Body of pancreas (tissue), 4 donors: Measurements from ENCODE around the gene PMEL. TPM values are rescaled to one million over a fixed set of nuclear protein-coding genes. Genes with fewer than 3 reads are reported as not detected.
A peak's percentile ranks its signal among the peaks of the same experiment; 100 is the strongest.

Experiments
- ATAC-seq: fragments of 150-250 bp; one replicate; pipeline ENCODE4 v1.9.1; 2016
- DNase-seq, 4 donors: peaks; one replicate each; pipeline ENCODE4 v3.0.0-alpha.2; 2019
- H3K27ac ChIP-seq, 4 donors: fragments of 200-600 bp; sonication (generic); 1 replicate in 3 of 4; 2 replicates in 1 of 4; pipeline versions ENCODE4 v1.5.1 to v1.6.1; 2016 to 2019; ENCODE audit warnings: mild to moderate bottlenecking in 1 of 4, mixed read lengths in 1 of 4, moderate library complexity in 1 of 4
- H3K27me3 ChIP-seq, 2 donors: fragments of 200-600 bp; sonication (generic); one replicate each; pipeline ENCODE4 v1.6.0; 2016; ENCODE audit warnings: mild to moderate bottlenecking in 1 of 2
- H3K36me3 ChIP-seq, 2 donors: fragments of 200-600 bp; sonication (generic); replicated peaks in 1 of 2; 2 replicates each; pipeline ENCODE4 v1.5.1; 2016; ENCODE audit warnings: low read depth in 2 of 2; ENCODE audit not compliant: insufficient read depth in 1 of 2
- H3K4me1 ChIP-seq: fragments of 200-600 bp; sonication (generic); one replicate; pipeline ENCODE4 v1.6.0; 2016
- H3K4me3 ChIP-seq, 2 donors: fragments of 200-600 bp; sonication (generic); 1 replicate in 1 of 2; 2 replicates in 1 of 2; pipeline ENCODE4 v1.5.1; 2016 to 2019
- H3K9me3 ChIP-seq, 3 donors: fragments of 200-600 bp; sonication (generic); 1 replicate in 2 of 3; 2 replicates in 1 of 3; pipeline ENCODE4 v1.5.1; 2016
- CTCF ChIP-seq, 7 experiments: fragments of 450-650 bp in 4 of 7; fragments of 200-600 bp in 3 of 7; sonication (generic) in 3 of 7; IDR thresholded peaks; one replicate each; pipeline ENCODE4 v1.5.1; 2016 to 2019; ENCODE audit warnings: antibody characterized with exemption in 7 of 7
- POLR2A ChIP-seq, 3 donors: fragments of 450-650 bp; IDR thresholded peaks; one replicate each; pipeline ENCODE4 v1.6.1; 2016; ENCODE audit warnings: antibody characterized with exemption in 3 of 3, mild to moderate bottlenecking in 2 of 3
- WGBS, 2 donors: methylation state at CpG; one replicate each; pipeline ENCODE4 v1.1.5; 2017; 5-methylcytosine and 5-hydroxymethylcytosine counted together
- intact Hi-C: fragments of 100-400 bp; cut with DNase I; formaldehyde crosslinking; loops from one replicate; pipeline ENCODE4 v1.15.1; 2023
- total RNA-seq, 2 donors: library from RNA; depleted of rRNA; stranded (reverse); fragments of >200 nt; gene quantifications; one replicate each; pipeline ENCODE4 v1.1.0, GENCODE V29; 2016

PMEL gene
- total RNA-seq, 2 donors from 2014 or later, result 1.6 to 2.6 TPM

DNA sequence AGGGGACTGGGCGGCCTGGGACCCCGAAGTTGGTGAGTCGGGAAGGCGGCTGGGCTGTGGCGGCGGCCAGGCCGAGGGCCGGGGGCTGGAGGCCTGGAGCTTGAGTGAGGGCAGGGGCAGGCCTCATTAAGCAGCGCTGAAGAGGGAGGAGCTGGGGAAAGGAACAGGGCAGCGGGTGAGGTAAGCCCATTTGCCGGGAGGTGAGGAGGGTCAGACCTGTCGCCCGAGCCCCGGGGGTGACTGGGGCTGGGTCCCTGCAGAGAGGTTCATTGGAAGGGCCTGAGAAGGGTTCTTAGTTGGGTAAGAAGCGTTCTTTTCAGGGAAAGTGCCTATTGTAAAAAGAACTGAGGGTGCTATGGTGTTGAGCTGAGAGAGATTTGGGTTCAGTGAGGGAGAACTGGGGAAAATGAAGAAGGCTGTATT lies 8.5 kb upstream of the PMEL start:
- H3K27me3 ChIP-seq, result no peaks in the 10 kb centered on the region
- TF ChIP-seq CTCF (IDR thresholded peaks at IDR 0.05) (no peak), POLR2A (IDR thresholded peaks at IDR 0.05) (no peak)
- peaks cover 27% of the 10 kb centered on the region for H3K4me1 ChIP-seq
- no peaks in the 10 kb centered on the region for H3K9me3 ChIP-seq
- DNase-seq (peak; percentile 68 to 74 (median 70)), ATAC-seq (peak; percentile 43)
- WGBS, 2 donors, result 0% methylated on average over 13 of the region's 15 CpGs
- H3K4me3 ChIP-seq, result peak overlapping the region; percentile 95 to 96
- H3K27ac ChIP-seq, result peak overlapping the region; percentile 87 to 99 (median 97)
- intact Hi-C loops, result no loop called here
- peaks cover 0 to 2% of the 10 kb centered on the region in 2 donors for H3K36me3 ChIP-seq

- H3K4me3 ChIP-seq, result peak within 1 kb of the TSS; percentile 95 to 96
- TF ChIP-seq CTCF (IDR thresholded peaks at IDR 0.05) (peak in 2 of 7 experiments; percentile 42 to 70), POLR2A (IDR thresholded peaks at IDR 0.05) (peak; percentile 94 to 99 (median 99))
- no peaks in the 10 kb centered on the region for H3K27me3 ChIP-seq
- ATAC-seq (peak; percentile 93), DNase-seq (peak; percentile 99 to 100 (median 100))
- peaks cover 27% of the 10 kb centered on the region for H3K4me1 ChIP-seq
- 1% methylated on average over 23 to 39 of the region's 39 CpGs for WGBS, 2 donors
- peaks cover 0 to 2% of the 10 kb centered on the region in 2 donors for H3K36me3 ChIP-seq
- H3K27ac ChIP-seq, result peak within 1 kb of the TSS; percentile 87 to 99 (median 97)
- intact Hi-C loops, result no loop called here
- no peaks in the 10 kb centered on the region for H3K9me3 ChIP-seq
These were observed 7.9 kb upstream of the PMEL start, which contains the start of gene RAB5B for GRCh38 chr12:55973599-55974307. Gene RAB5B, plus strand, starts transcription at chr12:55974078. Its CDS starts 12,883 bp downstream, at chr12:55986961.

GRCh38 chr12:55972911-55973598 lies 7.2 kb upstream of the PMEL start:
- Histone ChIP-seq H3K9me3 (no peaks in the 10 kb centered on the region), H3K4me1 (peaks cover 27% of the 10 kb centered on the region), H3K27me3 (no peaks in the 10 kb centered on the region), H3K36me3 (peaks cover 0 to 2% of the 10 kb centered on the region in 2 donors), H3K27ac (peak overlapping the region; percentile 77 to 95 (median 84)), H3K4me3 (peak overlapping the region; percentile 15 to 17)
- ATAC-seq (no peak), DNase-seq (no peak)
- 0% methylated on average over 18 of the region's 18 CpGs for WGBS, 2 donors
- intact Hi-C loops, result no loop called here
- TF ChIP-seq POLR2A (IDR thresholded peaks at IDR 0.05) (peak in 1 of 3 donors; percentile 8), CTCF (IDR thresholded peaks at IDR 0.05) (no peak)

DNA sequence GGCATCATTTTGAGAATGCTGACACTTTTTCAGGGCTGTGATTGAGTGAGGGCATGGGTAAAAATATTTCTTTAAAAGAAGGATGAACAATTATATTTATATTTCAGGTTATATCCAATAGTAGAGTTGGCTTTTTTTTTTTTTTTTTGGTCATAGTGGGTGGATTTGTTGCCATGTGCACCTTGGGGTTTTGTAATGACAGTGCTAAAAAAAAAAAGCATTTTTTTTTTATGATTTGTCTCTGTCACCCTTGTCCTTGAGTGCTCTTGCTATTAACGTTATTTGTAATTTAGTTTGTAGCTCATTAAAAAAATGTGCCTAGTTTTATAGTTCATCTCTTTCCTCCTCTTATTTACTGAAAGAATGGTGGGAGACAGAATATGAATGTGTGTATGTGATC lies 6.6 kb upstream of the PMEL start:
- intact Hi-C loops, result no loop called here
- WGBS, 2 donors, result 0 to 9% methylated on average over 1 of the region's 1 CpG
- Histone ChIP-seq H3K4me1 (peaks cover 30% of the 10 kb centered on the region), H3K9me3 (no peaks in the 10 kb centered on the region), H3K4me3 (peak overlapping the region in 1 of 2 donors; percentile 15), H3K27ac (peak overlapping the region; percentile 77 to 95 (median 84)), H3K36me3 (peaks cover 0 to under 1% of the 10 kb centered on the region in 2 donors), H3K27me3 (no peaks in the 10 kb centered on the region)
- DNase-seq, result no peak
- ATAC-seq, result no peak
- TF ChIP-seq CTCF (IDR thresholded peaks at IDR 0.05) (no peak), POLR2A (IDR thresholded peaks at IDR 0.05) (no peak)
